ENCODE measurements around the gene LIPC.

GRCh38 chr15:58410353-58410752, 21.4 kb upstream of the LIPC start:
- TF ChIP-seq CTCF (IDR thresholded peaks at IDR 0.05), result no peak
- TF ChIP-seq ATF2 (CRISPR knock-in tag; IDR thresholded peaks at IDR 0.05; ENCODE audit: borderline replicate concordance, low read depth), result no peak
- TF ChIP-seq IRF1 (CRISPR knock-in tag; IDR thresholded peaks at IDR 0.05), result no peak
